GM18909 (cell line): ENCODE data around the gene MTURN.
A peak's percentile ranks its signal among the peaks of the same experiment; 100 is the strongest.
"Not testable (repeated sequence)": the region's sequence is repeated elsewhere in the genome, so short reads cannot be mapped to it uniquely, and the experiment has no call there.

ENCODE experiments used
- ATAC-seq: cut with Tn5 transposase; IDR thresholded peaks from one replicate; pipeline ENCODE4 v1.9.1; 2021; ENCODE audit warnings: mild to moderate bottlenecking; ENCODE audit not compliant: unreplicated experiment, poor library complexity

MTURN gene

GRCh38 chr7:30134611-30135300 is at the start of gene MTURN:
Gene MTURN (plus strand): TSS chr7:30134986. CDS start chr7:30135137, 151 bp downstream.
- peak; percentile 84 for ATAC-seq

- ATAC-seq = no peak
These were observed 48.3 kb upstream of the MTURN start for GRCh38 chr7:30086529-30086928.

GRCh38 chr7:30087371-30087770 is 47.4 kb upstream of the MTURN start:
- no peak for ATAC-seq

- no peak for ATAC-seq
These were observed 46.4 kb upstream of the MTURN start for GRCh38 chr7:30088362-30088761.

- ATAC-seq = no peak
These were observed 44.7 kb upstream of the MTURN start for GRCh38 chr7:30090111-30090510.

GRCh38 chr7:30091491-30091912 is 43.3 kb upstream of the MTURN start:
- no peak for ATAC-seq

GRCh38 chr7:30091987-30092386 is 42.8 kb upstream of the MTURN start:
- no peak for ATAC-seq

- no peak for ATAC-seq
These were observed 41.3 kb upstream of the MTURN start for GRCh38 chr7:30093420-30093952.

GRCh38 chr7:30098599-30098998 is 36.2 kb upstream of the MTURN start:
- not testable (repeated sequence) for ATAC-seq

GRCh38 chr7:30102281-30102680 is 32.5 kb upstream of the MTURN start:
- no peak for ATAC-seq

- ATAC-seq = no peak
These were observed 30.6 kb upstream of the MTURN start for GRCh38 chr7:30104157-30104556.

- ATAC-seq = no peak
These were observed 22.6 kb upstream of the MTURN start for GRCh38 chr7:30112103-30112713.

GRCh38 chr7:30113144-30113543 is 21.6 kb upstream of the MTURN start:
- no peak for ATAC-seq

GRCh38 chr7:30114536-30115238 is 20.1 kb upstream of the MTURN start:
- no peak for ATAC-seq

GRCh38 chr7:30115709-30116297 is 19.0 kb upstream of the MTURN start:
- no peak for ATAC-seq

GRCh38 chr7:30116771-30117170 is 18.0 kb upstream of the MTURN start:
- ATAC-seq = no peak

GRCh38 chr7:30117896-30118295 is 16.9 kb upstream of the MTURN start:
- no peak for ATAC-seq

GRCh38 chr7:30119890-30120577 is 14.8 kb upstream of the MTURN start:
- ATAC-seq = no peak

- no peak for ATAC-seq
These were observed 813 bp upstream of the MTURN start for GRCh38 chr7:30133736-30134610.
